ENCODE data around the gene LNPEP.

- TF ChIP-seq CTCF (IDR thresholded peaks at IDR 0.05; ENCODE audit: borderline replicate concordance, extremely low read depth, low read length, poor library complexity, severe bottlenecking), result peak; percentile 64
- TF ChIP-seq EZH2 (IDR thresholded peaks at IDR 0.05; ENCODE audit: borderline replicate concordance, low read depth, low read length, severe bottlenecking), result no peak
These were observed 61.5 kb downstream of the LNPEP start for GRCh38 chr5:96997265-96997859.
